H1 (cell line): ENCODE data around the gene ANGPTL4. TPM values are rescaled to one million over a fixed set of nuclear protein-coding genes. Genes with fewer than 3 reads are reported as not detected.

Experiments used
- CHD7 ChIP-seq: fragments of 300-600 bp; sonication (generic); IDR thresholded peaks from 2 replicates; pipeline ENCODE4 v1.7.1; 2012; ENCODE audit warnings: low read length, moderate library complexity, mild to moderate bottlenecking, inconsistent platforms; ENCODE audit not compliant: insufficient replicate concordance
- polyA plus RNA-seq, 7 experiments: library from polyadenylated mRNA; depleted of rRNA in 3 of 7; stranded (reverse) in 5 of 7; unstranded in 2 of 7; fragments of >200 nt in 5 of 7; fragments of 200-250 nt in 2 of 7; gene quantifications; 1 replicate in 5 of 7; 2 replicates in 1 of 7; 4 replicates in 1 of 7; pipeline versions ENCODE4 v1.2.1 to v1.2.3, GENCODE V29; 2011 to 2013; ENCODE audit warnings: missing spikeins in 2 of 7, mixed read lengths in 2 of 7
- total RNA-seq: library from RNA; stranded (reverse); fragmentation: NEBNext Ultra II Directional; extraction: Animal tissue kit (Norgen Biotek cat#: 25700); gene quantifications from 2 replicates; pipeline ENCODE4 v1.2.1, GENCODE V29; 2021

ANGPTL4 gene
- total and polyA plus RNA-seq, 2 of the 8 experiments (the other 6 are each of a cell fraction or from before 2014, with no cell fraction given), result 2.3 to 6.5 TPM

- no peak for TF ChIP-seq CHD7
Measured at GRCh38 chr19:8342684-8343482, 21.1 kb upstream of the ANGPTL4 start, which contains the start of gene KANK3 (continued).
